ENCODE data around the gene MYO18A. TPM values are rescaled to one million over a fixed set of nuclear protein-coding genes. Genes with fewer than 3 reads are reported as not detected.

Gene MYO18A
- total RNA-seq, 2 donors from 2014 or later: 43.8 to 56.7 TPM

DNA sequence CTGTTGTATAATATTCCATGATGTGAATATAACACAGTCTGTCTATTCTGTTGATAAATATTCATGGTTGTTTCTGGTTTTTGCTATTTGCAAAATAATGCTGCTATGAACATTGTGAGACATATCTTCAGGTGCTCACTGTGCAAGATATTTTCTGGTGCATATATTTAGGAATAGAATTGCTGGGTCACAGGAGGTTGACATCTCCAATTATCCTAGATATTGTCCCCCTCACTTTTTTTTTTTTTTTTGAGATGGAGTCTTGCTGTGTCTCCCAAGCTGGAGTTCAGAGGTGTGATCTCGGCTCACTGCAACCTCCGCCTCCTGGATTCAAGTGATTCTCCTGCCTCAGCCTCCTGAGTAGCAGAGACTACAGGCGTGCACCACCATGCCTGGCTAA lies 14.5 kb upstream of the MYO18A start:
- DNase-seq: no peak
- H3K36me3 Mint-ChIP-seq (ENCODE audit: low read depth): no peaks in the 10 kb centered on the region
- WGBS, 2 experiments (ENCODE audit: insufficient coverage in 1 of 2, insufficient read length in 1 of 2): 90 to 96% methylated on average over 3 of the region's 3 CpGs
- H3K4me1 ChIP-seq (ENCODE audit: control insufficient read depth, insufficient read depth, low read length): no peaks in the 10 kb centered on the region
- H3K27ac ChIP-seq (ENCODE audit: low read depth, low read length): no peak overlapping the region
- TF ChIP-seq, protein P1, sequence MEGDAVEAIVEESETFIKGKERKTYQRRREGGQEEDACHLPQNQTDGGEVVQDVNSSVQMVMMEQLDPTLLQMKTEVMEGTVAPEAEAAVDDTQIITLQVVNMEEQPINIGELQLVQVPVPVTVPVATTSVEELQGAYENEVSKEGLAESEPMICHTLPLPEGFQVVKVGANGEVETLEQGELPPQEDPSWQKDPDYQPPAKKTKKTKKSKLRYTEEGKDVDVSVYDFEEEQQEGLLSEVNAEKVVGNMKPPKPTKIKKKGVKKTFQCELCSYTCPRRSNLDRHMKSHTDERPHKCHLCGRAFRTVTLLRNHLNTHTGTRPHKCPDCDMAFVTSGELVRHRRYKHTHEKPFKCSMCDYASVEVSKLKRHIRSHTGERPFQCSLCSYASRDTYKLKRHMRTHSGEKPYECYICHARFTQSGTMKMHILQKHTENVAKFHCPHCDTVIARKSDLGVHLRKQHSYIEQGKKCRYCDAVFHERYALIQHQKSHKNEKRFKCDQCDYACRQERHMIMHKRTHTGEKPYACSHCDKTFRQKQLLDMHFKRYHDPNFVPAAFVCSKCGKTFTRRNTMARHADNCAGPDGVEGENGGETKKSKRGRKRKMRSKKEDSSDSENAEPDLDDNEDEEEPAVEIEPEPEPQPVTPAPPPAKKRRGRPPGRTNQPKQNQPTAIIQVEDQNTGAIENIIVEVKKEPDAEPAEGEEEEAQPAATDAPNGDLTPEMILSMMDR (conservative IDR thresholded peaks at IDR 0.05): no peak
- H3K27ac Mint-ChIP-seq: no peak overlapping the region
- H3K4me1 Mint-ChIP-seq: peaks cover 12% of the 10 kb centered on the region
- peaks cover 16% of the 10 kb centered on the region for H3K27me3 Mint-ChIP-seq (ENCODE audit: insufficient read depth)
- H3K36me3 ChIP-seq (ENCODE audit: control insufficient read depth, insufficient read depth, low read length): no peaks in the 10 kb centered on the region
- no peaks in the 10 kb centered on the region for H3K9me3 Mint-ChIP-seq
- H3K4me3 Mint-ChIP-seq: no peak overlapping the region
- H3K9me3 ChIP-seq (ENCODE audit: control insufficient read depth, low read length): no peaks in the 10 kb centered on the region
- H3K27me3 ChIP-seq (ENCODE audit: control insufficient read depth, insufficient read depth, low read length, poor library complexity, severe bottlenecking): no peaks in the 10 kb centered on the region
- H3K9ac ChIP-seq (ENCODE audit: extremely low read depth, low read length, poor library complexity, severe bottlenecking): no peak overlapping the region
- no peak overlapping the region for H3K4me3 ChIP-seq (ENCODE audit: low read length)

DNA sequence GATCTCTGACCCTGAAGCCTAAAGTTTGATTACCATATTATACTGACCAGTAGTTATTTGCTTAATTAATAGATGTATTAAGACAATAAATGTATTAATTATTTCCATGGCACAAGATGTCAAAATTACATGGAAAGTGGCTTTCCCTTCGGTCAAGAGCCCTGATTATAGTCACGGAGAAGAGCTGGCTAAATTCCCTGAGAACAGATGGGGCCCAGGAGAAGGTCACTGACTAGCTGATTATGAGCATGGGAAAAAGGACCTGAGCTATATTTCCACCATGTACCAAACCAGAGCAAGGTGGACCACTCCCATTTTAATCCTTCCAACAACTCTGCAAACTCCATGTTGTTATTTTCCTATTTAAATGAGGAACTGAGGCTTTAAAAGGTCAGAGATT lies 12.9 kb upstream of the MYO18A start:
- 87 to 100% methylated on average over 2 of the region's 2 CpGs for WGBS, 2 experiments (ENCODE audit: insufficient coverage in 1 of 2, insufficient read length in 1 of 2)
- Histone ChIP-seq H3K9me3 (ENCODE audit: control insufficient read depth, low read length) (no peaks in the 10 kb centered on the region), H3K9ac (ENCODE audit: extremely low read depth, low read length, poor library complexity, severe bottlenecking) (no peak overlapping the region), H3K36me3 (ENCODE audit: control insufficient read depth, insufficient read depth, low read length) (no peaks in the 10 kb centered on the region), H3K27me3 (ENCODE audit: control insufficient read depth, insufficient read depth, low read length, poor library complexity, severe bottlenecking) (no peaks in the 10 kb centered on the region), H3K4me3 (ENCODE audit: low read length) (no peak overlapping the region), H3K27ac (ENCODE audit: low read depth, low read length) (no peak overlapping the region), H3K4me1 (ENCODE audit: control insufficient read depth, insufficient read depth, low read length) (no peaks in the 10 kb centered on the region)
- Mint-ChIP-seq H3K4me3 (no peak overlapping the region), H3K9me3 (no peaks in the 10 kb centered on the region), H3K36me3 (ENCODE audit: low read depth) (no peaks in the 10 kb centered on the region), H3K4me1 (peaks cover 12% of the 10 kb centered on the region), H3K27me3 (ENCODE audit: insufficient read depth) (peaks cover 16% of the 10 kb centered on the region), H3K27ac (no peak overlapping the region)
- TF ChIP-seq, protein P1 (conservative IDR thresholded peaks at IDR 0.05): no peak
- no peak for DNase-seq

DNA sequence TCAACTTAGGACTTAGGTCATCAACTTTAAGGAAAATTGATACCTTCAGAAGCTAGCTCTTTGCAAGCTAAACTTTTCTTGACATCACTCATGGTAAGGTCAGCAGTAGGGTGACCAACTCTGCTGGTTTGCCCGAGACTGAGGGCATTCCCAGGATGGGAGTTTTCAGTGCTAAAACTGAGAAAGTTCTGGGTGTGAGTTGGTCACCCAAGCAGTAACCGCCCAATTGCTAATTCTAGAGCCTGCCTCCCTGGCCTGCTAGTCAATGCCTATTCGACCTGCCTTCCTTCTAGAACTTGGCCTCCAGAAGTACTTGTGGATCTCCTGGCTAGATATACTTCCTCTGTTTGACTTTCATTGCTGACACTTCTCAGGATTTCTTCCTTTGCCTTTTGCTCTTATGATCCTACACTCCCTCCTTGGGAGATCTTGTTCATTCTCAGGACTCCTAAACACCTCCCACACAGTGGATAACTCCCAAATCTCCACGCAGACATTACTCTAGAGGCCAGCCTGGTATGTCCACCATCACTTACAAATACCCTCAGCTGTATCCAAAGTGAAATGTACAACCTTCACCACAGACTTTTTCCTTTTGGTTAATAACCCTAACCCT lies 10.5 kb upstream of the MYO18A start:
- DNase-seq: no peak
- Histone ChIP-seq H3K27me3 (ENCODE audit: control insufficient read depth, insufficient read depth, low read length, poor library complexity, severe bottlenecking) (no peaks in the 10 kb centered on the region), H3K4me1 (ENCODE audit: control insufficient read depth, insufficient read depth, low read length) (no peaks in the 10 kb centered on the region), H3K27ac (ENCODE audit: low read depth, low read length) (no peak overlapping the region), H3K9ac (ENCODE audit: extremely low read depth, low read length, poor library complexity, severe bottlenecking) (no peak overlapping the region), H3K9me3 (ENCODE audit: control insufficient read depth, low read length) (no peaks in the 10 kb centered on the region), H3K36me3 (ENCODE audit: control insufficient read depth, insufficient read depth, low read length) (no peaks in the 10 kb centered on the region), H3K4me3 (ENCODE audit: low read length) (no peak overlapping the region)
- H3K4me3 Mint-ChIP-seq: no peak overlapping the region
- WGBS, 2 experiments (ENCODE audit: insufficient coverage in 1 of 2, insufficient read length in 1 of 2): 85 to 98% methylated on average over 4 of the region's 4 CpGs
- peaks cover 7% of the 10 kb centered on the region for H3K4me1 Mint-ChIP-seq
- no peak overlapping the region for H3K27ac Mint-ChIP-seq
- H3K36me3 Mint-ChIP-seq (ENCODE audit: low read depth): no peaks in the 10 kb centered on the region
- TF ChIP-seq, protein P1 (conservative IDR thresholded peaks at IDR 0.05): no peak
- no peaks in the 10 kb centered on the region for H3K9me3 Mint-ChIP-seq
- peaks cover 14% of the 10 kb centered on the region for H3K27me3 Mint-ChIP-seq (ENCODE audit: insufficient read depth)

Measured in endodermal cell (in vitro differentiated cells).